Activated T-cell treated with anti-CD3 and anti-CD28 coated beads, Interleukin-2, amount 50 U/mL, for 1 hour (primary cell): ENCODE measurements around the gene EXOC3L4.
"Not testable (repeated sequence)": the region's sequence is repeated elsewhere in the genome, so short reads cannot be mapped to it uniquely, and the experiment has no call there.

Experiments used
- DNase-seq: peaks from one replicate; pipeline ENCODE4 v3.0.0-alpha.2; 2020

EXOC3L4 gene

GRCh38 chr14:103108749-103109207 is 14.3 kb downstream of the EXOC3L4 start:
- DNase-seq, result no peak

DNA sequence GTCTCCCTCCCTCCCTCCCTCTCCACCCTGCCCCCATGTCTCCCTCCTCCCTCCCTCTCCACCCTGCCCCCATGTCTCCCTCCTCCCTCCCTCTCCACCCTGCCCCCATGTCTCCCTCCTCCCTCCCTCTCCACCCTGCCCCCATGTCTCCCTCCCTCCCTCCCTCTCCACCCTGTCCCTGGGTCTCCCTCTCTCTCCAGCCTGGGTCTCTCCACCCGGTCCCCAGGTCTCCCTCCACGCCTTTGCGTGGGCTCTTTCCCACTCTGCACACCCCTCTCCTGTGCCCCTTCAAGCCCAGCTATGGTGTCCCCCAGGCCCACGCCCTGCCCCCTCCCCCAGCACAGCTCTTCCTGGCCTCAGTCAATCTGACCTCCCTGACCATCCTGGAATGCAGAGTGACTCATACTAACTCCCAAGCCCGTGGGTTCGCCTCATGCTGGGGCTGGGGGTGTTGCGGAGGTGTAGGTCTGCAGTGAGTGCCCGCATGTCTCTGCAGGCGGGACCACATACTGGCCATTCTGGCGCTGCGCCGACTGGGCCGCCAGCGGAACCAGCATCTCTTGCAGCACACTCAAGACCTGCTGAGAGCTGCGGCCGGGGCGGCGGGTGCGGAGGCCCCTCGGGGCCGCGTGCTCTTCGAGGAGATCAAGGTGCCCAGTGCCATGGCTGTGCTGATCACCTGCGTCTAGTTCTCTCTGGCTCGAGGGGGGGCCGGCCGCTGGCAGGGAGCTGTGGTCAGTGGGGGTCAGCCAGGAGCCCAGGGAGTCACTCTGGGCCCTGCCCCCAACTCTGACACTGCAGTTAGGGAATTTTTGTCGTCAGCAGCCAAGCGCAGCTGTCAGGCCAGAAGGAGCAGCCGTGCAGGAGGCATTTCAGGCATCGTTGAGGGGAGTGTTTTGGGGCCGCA is 15.3 kb downstream of the EXOC3L4 start:
- DNase-seq, result no peak

- DNase-seq, result no peak
Observed at GRCh38 chr14:103110681-103111231, 16.2 kb downstream of the EXOC3L4 start.

DNA sequence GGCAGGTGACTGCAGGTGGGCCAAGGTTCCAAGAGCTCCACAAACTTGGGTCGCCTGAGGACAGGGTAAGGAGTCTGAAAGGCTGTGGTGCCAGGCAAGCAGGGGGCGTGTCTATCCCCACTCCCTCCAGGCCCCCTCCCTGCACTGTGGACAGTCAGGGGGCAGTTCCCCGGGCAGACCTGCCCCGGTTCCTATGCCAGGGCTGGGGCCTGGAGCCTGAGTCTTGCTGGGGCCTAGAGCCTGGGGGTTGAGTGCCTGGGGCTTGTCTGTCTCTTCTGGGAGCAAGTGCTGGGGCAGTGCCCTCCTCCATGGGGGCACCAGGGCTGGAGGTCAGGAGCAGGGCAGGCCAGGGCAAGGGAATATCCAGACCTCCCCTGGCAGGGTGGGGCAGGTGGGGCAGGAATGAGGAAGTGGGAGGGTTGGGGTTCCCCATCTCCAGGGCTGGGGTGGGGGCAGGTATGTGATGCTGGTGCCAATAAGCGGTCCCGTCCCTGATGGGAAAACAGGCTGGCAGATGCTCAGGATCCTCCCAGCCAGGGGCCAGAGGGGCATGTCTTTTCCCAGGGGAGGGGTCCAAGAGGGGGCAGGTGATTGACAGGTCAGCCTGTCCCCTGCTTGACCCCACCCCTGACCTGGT is 16.8 kb downstream of the EXOC3L4 start:
- no peak for DNase-seq

DNA sequence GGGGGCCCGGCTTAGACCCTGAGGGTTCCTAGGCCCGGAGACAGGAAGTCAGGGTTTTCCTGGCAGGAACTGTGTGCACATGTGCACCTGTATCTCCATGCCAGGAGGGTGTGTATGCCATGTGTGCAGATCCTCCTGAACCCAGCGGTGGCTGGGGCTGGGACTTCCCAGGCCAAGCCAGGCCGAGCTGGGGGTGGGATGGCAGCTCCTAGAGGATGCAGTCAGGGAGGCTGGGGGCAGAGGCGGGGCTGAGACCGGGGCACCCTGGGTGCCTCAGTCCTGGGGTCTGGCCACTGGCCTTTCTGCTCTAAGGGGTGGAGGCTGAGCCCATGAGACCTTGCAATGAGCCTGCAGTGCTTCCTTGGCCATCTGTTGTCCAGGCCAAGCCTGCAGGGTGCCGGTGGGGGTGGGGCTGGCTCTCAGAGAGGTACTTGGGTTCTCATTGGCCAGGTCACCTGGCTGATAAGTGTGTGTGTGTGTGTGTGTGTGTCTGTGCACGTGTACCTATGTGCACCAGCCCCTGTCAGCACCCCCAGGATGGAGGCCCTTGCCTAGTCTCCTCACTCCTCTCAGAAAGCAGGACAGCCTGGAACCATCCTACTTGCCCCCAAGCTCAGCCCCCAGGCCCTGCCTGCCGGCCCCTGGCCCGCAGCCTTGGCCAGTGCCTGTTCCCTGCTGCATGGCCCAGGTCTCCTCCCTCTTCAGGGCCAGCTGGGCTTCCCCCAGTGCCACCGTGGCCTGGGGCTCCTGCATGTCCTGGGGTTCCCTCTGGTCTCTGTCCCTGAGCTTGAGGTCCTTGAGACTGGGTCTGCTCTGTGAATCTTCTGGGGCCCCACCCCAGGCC is 18.1 kb downstream of the EXOC3L4 start:
- DNase-seq, result no peak

DNA sequence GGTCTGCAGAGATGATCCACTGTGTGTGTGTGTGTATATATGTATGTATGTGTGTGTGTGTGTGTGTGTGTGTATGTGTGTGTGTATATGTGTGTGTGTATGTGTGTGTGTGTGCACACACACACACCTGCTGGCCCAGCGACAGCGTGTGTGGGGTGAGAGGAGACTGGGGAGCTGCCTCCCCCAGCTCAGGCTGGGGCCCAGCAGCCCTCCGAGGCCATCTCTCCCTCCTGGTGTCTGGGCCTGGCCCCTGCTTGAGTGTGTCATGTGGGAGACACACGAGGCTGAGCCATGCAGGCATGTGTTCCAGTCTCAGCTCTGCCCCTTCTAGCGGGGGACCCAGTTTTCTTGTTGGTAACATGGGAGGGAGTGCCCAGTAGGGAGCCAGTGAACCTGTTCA is 18.8 kb downstream of the EXOC3L4 start:
- no peak for DNase-seq

GRCh38 chr14:103113774-103114173 is 19.2 kb downstream of the EXOC3L4 start:
- DNase-seq, result no peak

DNA sequence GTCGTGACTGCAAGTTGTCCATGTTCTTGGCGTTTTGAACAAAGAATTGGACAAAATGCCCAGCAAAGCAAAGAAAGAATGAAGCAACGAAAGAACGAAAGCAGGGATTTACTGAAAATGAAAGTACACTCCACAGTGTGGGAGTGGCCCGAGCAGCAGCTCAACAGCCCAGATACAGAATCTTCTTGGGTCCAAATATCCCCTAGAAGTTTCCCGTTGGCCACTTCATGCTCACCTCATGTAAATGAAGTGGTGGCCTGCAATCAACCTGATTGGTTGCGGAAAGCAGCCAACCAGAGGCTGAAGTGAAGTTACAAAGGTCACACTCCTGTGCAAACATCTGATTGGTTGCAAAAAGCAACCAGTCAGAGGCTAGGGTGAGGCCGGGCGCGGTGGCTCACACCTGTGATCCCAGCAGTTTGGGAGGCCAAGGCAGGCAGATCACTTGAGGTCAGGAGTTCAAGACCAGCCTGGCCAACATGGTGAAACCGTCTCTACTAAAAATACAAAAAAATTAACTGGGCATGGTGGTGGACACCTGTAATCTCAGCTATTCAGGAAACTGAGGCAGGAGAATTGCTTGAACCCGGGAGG is 20.7 kb downstream of the EXOC3L4 start:
- DNase-seq, result not testable (repeated sequence)

DNA sequence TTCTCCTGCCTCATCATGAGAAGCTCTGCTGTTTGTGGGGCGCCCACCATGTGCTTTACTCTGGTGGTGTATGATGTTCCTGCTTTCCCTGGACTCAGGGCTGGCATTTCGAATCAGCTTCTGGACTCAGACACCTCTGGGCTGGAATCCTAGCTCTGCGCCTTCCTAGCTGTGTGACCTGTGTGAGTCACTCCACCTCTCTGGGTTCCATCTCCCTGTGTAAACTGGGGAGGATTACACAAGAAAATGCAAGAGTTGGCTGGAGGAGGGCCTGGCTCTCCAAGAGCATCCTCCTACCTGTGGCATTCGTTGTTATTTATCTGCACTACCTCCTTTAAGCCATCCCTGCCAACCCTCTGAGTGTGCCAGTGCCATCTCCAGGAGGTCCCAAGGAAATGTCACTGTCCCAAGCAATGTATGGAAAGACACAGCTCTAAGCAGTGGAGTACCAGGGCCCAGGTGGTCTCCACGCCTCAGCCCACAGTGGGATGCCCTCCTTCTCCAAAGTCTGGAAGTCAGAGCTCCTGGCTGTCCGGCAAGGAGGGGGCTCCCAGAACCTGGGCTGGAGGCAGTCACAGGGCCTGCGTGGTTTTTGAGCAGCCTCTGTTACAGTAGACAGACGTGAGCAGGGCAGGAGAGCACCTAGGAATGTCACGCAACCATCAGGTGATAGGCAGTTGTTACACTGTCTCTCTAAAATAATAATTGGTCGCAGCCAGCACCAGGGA is 21.5 kb downstream of the EXOC3L4 start:
- DNase-seq, result no peak

DNA sequence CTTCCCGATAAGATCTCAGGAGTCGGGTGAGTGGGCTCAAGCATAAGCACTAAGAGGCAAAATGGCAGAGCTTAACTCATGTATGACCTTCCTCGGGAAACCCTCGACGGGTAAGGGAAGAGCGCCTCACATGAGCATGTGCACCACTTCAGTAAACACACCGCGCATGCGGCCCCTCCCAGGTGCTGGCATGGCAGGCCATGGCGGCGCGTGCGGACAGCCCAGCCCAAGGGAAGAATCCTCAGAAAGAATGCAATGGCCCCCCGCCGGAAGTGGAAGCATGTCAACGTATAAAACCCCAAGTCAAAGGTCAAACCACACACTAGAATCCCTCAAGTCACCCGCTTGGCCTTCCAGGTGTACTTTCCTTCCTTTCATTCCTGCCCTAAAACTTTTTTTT is 22.1 kb downstream of the EXOC3L4 start:
- DNase-seq, result no peak

- not testable (repeated sequence) for DNase-seq
Observed at GRCh38 chr14:103117499-103117898, 23.0 kb downstream of the EXOC3L4 start.

GRCh38 chr14:103118018-103118662 is 23.6 kb downstream of the EXOC3L4 start:
- no peak for DNase-seq

DNA sequence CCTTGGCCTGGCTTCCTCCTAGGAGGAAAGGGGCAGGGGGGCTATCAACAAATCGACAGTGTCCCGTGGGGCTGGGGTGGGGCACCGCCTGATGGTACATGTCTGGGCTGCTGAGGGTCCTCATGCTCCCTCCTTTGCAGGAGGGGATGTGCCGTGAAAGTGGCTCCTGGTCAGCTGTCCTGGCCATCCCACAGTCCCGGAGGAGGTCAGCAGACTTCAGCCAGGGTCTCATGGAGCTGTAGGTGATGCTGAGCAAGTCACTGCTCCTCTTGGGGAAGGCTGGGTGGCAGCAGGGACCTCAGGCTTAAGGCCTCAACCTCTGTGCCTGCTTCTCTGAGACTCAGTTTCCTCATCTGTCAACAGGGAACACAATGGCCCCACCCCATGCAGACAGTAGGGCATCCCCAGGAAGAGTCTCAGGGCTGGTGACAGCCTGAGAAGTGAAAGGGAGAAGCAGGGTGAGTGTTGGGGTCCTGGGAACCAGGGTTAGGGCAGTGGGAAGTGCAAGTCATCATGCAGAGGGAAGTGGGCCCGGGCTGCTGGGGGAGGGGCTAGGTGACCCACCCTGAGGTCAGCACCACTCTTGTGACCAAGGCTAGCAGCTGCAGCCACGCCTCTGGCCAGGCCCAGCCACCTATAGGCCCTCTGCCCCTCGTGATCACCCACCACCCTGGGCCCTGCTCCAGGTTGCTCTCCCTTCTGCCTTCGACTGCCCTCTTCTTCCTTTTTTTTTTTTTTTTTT is 24.3 kb downstream of the EXOC3L4 start:
- no peak for DNase-seq

DNA sequence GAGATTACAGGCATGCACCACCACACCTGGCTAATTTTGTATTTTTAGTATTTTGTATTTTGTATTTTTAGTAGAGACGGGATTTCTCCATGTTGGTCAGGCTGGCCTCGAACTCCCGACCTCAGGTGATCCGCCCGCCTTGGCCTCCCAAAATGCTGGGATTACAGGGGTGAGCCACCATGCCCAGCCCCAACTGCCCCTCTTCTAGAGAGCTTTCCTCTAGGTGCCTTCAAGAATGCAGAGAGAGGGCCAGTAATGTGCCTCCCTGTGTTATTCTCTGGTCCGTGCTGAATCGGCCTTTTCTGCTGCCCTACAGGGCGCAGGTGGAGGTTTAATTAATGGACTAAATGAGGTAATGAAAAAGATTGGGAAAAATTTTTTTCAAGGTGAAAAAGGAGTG is 25.0 kb downstream of the EXOC3L4 start:
- not testable (repeated sequence) for DNase-seq

- DNase-seq, result no peak
Observed at GRCh38 chr14:103121121-103121845, 26.8 kb downstream of the EXOC3L4 start.

DNA sequence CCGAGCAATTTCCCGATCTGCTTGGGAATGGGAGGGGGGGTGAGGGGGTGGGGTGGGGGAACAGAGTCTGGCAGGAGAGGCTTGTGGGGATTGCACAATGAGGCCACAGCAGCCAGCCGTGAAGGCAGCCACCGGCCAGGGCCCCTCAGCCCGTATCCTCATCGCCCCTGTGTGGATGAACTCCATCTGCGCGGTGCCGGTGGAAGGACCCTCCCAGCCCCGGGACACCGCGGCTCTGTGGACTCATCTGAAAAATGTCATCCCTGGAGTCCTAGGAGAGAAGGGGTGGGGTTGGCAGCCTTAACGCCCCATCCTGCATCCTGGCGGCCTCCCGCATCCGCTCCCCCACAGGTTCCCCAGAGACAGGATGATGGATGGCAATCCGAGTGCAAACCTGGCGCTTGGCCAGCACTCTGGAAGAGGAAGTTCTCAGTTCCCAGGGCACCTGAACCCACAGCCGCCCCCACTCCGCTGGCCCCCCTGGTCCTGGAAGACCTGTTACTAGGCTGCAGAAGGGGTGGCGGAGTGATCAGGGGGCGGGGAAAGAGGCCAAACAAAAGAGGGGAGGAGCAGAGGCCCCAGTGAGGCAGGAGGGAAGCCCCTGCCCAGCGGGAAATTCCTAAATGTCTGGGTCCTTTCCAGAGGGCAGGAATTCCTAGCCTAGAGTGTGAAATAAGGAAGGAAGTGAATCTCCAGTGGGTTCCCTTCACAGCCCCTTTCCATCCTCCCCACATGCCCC is 27.5 kb downstream of the EXOC3L4 start:
- no peak for DNase-seq

- DNase-seq, result no peak
Observed at GRCh38 chr14:103122585-103122946, 28.0 kb downstream of the EXOC3L4 start.

DNA sequence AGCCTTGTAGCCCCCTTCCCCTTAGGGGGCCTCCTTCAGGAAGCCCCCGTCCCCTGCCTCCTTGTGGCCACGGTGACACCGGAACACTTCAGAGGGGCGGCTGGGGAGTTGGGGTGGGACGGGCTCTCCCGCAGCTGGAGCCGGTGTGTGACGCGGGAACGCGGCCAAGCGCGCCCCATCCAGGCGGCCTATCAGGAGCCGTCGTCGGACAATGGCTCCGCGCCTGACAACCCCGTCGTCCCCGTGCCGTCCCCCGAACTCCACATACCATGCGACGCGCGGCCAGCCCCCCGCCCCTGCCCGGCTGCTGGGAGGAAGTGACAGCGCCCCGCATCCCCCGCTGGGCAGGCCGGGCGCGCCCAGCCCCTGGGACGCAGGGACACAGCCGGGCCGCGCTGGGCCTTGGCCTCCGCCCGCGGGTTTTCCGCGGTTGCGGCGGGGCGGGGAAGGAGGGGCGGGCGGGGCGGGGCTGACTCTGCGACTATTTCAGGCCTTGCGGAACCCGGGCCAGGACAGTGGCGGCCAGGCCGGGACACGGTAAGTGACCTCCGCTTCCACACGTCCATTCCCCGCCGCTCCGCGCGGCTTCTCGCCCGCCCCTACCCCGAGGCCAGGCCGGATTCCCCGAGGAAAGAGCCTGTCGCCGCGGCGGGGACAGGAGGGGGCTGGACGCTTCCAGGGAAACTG is 28.6 kb downstream of the EXOC3L4 start, which contains the start of gene TNFAIP2:
Gene TNFAIP2 (plus strand): TSS at position 515 of the 687 bp plus-strand sequence. CDS start 2,997 bp downstream, outside the sequence.
- no peak for DNase-seq
